ENCODE results near the gene HNRNPA0. TPM values are rescaled to one million over a fixed set of nuclear protein-coding genes. Genes with fewer than 3 reads are reported as not detected.

The HNRNPA0 gene
- total RNA-seq, 1 experiment from 2014 or later = 33.3 TPM

- H3K4me1 ChIP-seq (ENCODE audit: control insufficient read depth, insufficient read depth, low read length) = no peaks in the 10 kb centered on the region
- H3K4me3 ChIP-seq (ENCODE audit: low read depth in 2 of 2, low read length in 2 of 2) = no peak overlapping the region
- DNase-seq (ENCODE audit: low read depth, low spot score) (no peak), ATAC-seq (no peak)
- TF ChIP-seq REST (IDR thresholded peaks at IDR 0.05; ENCODE audit: insufficient read depth in 1 of 2, low read depth in 2 of 2, low read length in 1 of 2) (no peak), SIN3A (IDR thresholded peaks at IDR 0.05; ENCODE audit: borderline replicate concordance, insufficient read depth, low read depth, low read length) (no peak), CTCF (IDR thresholded peaks at IDR 0.05) (no peak), TCF7L2 (IDR thresholded peaks at IDR 0.05; ENCODE audit: low read depth, low read length) (no peak), POLR2AphosphoS5 (IDR thresholded peaks at IDR 0.05; ENCODE audit: low read depth, low read length) (no peak)
- H3K27me3 ChIP-seq (ENCODE audit: control insufficient read depth, insufficient read depth, low read length) = no peaks in the 10 kb centered on the region
- no peak overlapping the region for H3K27ac ChIP-seq (ENCODE audit: low read length)
- BruUV-seq (replicated peaks) = no TSS peak
- in situ Hi-C loops (cut with HindIII; ENCODE audit: low pct_unique_long_range_greater_than_20kb, low sequenced_read_pairs) (no loop called here), intact Hi-C loops (cut with micrococcal nuclease; ENCODE audit: unreplicated experiment) (no loop called here)
- no peaks in the 10 kb centered on the region for H3K9me3 ChIP-seq (ENCODE audit: control insufficient read depth, insufficient read depth, low read depth, low read length)
- H3K36me3 ChIP-seq (ENCODE audit: control insufficient read depth, insufficient read depth, low read length) = no peaks in the 10 kb centered on the region
- CTCF ChIA-PET = no interaction called here
- POLR2A ChIA-PET = interaction anchor here (0.6 kb wide), 1 partner anchor 27 kb away, joined by 3 read pairs; no protein-coding TSS in a partner anchor
These were observed 38.1 kb upstream of the HNRNPA0 start for GRCh38 chr5:137792303-137792702.

DNA sequence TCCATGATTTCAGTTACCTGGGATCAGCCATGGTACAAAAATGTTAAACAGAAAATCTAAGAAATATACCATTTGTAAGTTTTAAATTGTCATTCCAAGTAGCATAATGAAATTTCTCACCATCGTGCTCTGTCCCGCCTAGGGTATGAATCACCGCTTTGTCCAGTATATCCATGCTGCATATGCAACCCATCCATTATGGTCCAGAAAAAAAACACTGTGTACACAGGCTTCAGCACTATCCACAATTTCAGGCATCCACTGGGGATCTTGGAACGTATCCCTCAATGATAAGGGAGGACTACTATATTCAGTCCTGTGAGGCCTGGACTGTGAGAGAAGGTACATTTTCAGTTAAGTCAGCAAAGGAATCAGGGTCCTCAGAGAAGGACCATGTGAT is 37.6 kb upstream of the HNRNPA0 start:
- ATAC-seq = no peak
- Histone ChIP-seq H3K4me3 (ENCODE audit: low read depth in 2 of 2, low read length in 2 of 2) (no peak overlapping the region), H3K9me3 (ENCODE audit: control insufficient read depth, insufficient read depth, low read depth, low read length) (no peaks in the 10 kb centered on the region), H3K36me3 (ENCODE audit: control insufficient read depth, insufficient read depth, low read length) (no peaks in the 10 kb centered on the region), H3K27me3 (ENCODE audit: control insufficient read depth, insufficient read depth, low read length) (no peaks in the 10 kb centered on the region), H3K27ac (ENCODE audit: low read length) (no peak overlapping the region), H3K4me1 (ENCODE audit: control insufficient read depth, insufficient read depth, low read length) (no peaks in the 10 kb centered on the region)
- BruUV-seq (replicated peaks) = no TSS peak
- intact Hi-C loops (cut with micrococcal nuclease; ENCODE audit: unreplicated experiment) (no loop called here), in situ Hi-C loops (cut with HindIII; ENCODE audit: low pct_unique_long_range_greater_than_20kb, low sequenced_read_pairs) (no loop called here)
- ChIA-PET POLR2A (no interaction called here), CTCF (no interaction called here)
- TF ChIP-seq SIN3A (IDR thresholded peaks at IDR 0.05; ENCODE audit: borderline replicate concordance, insufficient read depth, low read depth, low read length) (no peak), TCF7L2 (IDR thresholded peaks at IDR 0.05; ENCODE audit: low read depth, low read length) (no peak), REST (IDR thresholded peaks at IDR 0.05; ENCODE audit: insufficient read depth in 1 of 2, low read depth in 2 of 2, low read length in 1 of 2) (no peak), CTCF (IDR thresholded peaks at IDR 0.05) (no peak), POLR2AphosphoS5 (IDR thresholded peaks at IDR 0.05; ENCODE audit: low read depth, low read length) (no peak)
- no peak for DNase-seq (ENCODE audit: low read depth, low spot score)

Data from Panc1 (cell line).